Natural killer cell treated with Interleukin-12 subunit alpha and Interleukin-12 subunit beta and Interleukin-15 and Interleukin-18, amount 100 ng/mL, for 72 hours (primary cell): ENCODE data around the gene OR7A5. TPM values are rescaled to one million over a fixed set of nuclear protein-coding genes. Genes with fewer than 3 reads are reported as not detected.
"Not testable (repeated sequence)": the region's sequence is repeated elsewhere in the genome, so short reads cannot be mapped to it uniquely, and the experiment has no call there.

ENCODE experiments used
- ATAC-seq, 2 donors: fragments of 150-1000 bp; cut with Tn5 transposase in 1 of 2; sonication (Bioruptor Pico), chemical (Tn5 transposase) in 1 of 2; 2 replicates each; pipeline ENCODE4 v1.10.0; 2021
- DNase-seq: peaks from one replicate; pipeline ENCODE4 v3.0.0; 2022; ENCODE audit warnings: low spot score
- H3K27ac Mint-ChIP-seq, 2 donors: 1 replicate in 1 of 2; 2 replicates in 1 of 2; pipeline ENCODE4 v1.8.0; 2022; ENCODE audit warnings: mixed read lengths in 2 of 2, mild to moderate bottlenecking in 1 of 2, moderate library complexity in 1 of 2
- H3K27me3 Mint-ChIP-seq, 2 donors: 1 replicate in 1 of 2; 2 replicates in 1 of 2; pipeline ENCODE4 v1.8.0; 2022; ENCODE audit warnings: mixed read lengths in 2 of 2
- H3K36me3 Mint-ChIP-seq: one replicate; pipeline ENCODE4 v1.8.0; 2022; ENCODE audit warnings: mixed read lengths
- H3K4me1 Mint-ChIP-seq, 2 donors: 1 replicate in 1 of 2; 2 replicates in 1 of 2; pipeline ENCODE4 v1.8.0; 2022; ENCODE audit warnings: low read depth in 2 of 2, mixed read lengths in 2 of 2, mild to moderate bottlenecking in 1 of 2
- H3K4me3 Mint-ChIP-seq: one replicate; pipeline ENCODE4 v1.8.0; 2022; ENCODE audit warnings: mixed read lengths
- H3K9me3 Mint-ChIP-seq: 2 replicates; pipeline ENCODE4 v1.8.0; 2022; ENCODE audit warnings: mixed read lengths
- total RNA-seq, 2 donors: library from RNA; stranded (reverse); gene quantifications; one replicate each; pipeline ENCODE4 v1.2.3, GENCODE V29; 2022

OR7A5 gene
- total RNA-seq, 2 donors from 2014 or later = not detected

DNA sequence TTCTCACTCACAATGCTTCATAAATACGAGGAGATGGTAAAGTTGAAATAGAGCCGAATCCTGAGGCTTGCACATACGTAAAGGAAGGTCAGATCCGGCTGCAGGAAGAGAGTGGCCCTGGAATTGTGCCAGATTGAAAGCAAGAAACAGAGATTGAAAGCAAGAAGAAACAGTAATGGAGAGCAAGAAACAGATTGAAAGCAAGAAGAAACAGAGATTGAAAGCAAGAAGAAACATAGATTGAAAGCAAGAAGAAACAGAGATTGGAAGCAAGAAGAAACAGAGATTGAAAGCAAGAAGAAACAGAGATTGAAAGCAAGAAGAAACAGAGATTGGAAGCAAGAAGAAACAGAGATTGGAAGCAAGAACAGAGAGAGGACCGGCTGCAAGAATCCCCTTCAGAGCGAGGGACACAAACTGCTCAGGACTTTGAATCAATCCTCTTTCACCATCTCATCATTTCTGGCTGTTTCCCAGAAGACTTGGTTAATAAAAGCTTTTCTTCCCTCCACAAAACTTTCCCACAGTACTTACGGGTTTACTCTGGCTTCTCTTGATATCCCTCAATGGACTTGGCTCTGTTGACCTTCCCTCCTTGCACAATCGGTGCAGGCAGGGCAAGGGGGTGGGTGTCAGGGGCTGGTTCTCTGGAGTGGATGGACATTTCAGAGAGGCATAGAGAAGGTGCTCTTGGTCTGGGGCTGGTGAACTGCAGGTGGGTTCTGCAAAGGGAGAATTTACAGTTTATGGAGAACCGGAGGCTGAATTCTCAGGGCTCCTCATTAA, 25.5 kb downstream of the OR7A5 start:
- Mint-ChIP-seq H3K9me3 (no peaks in the 10 kb centered on the region), H3K27me3 (peaks cover 9 to 16% of the 10 kb centered on the region in 2 donors), H3K36me3 (no peaks in the 10 kb centered on the region), H3K27ac (no peak overlapping the region), H3K4me1 (peaks cover 4 to 6% of the 10 kb centered on the region in 2 donors), H3K4me3 (no peak overlapping the region)
- ATAC-seq = no peak
- DNase-seq = no peak

GRCh38 chr19:14804765-14805164, 30.2 kb downstream of the OR7A5 start:
- peaks cover 16 to 32% of the 10 kb centered on the region in 2 donors for H3K27me3 Mint-ChIP-seq
- ATAC-seq (no peak), DNase-seq (no peak)
- no peak overlapping the region for H3K27ac Mint-ChIP-seq
- H3K4me3 Mint-ChIP-seq = no peak overlapping the region
- no peaks in the 10 kb centered on the region for H3K9me3 Mint-ChIP-seq
- H3K4me1 Mint-ChIP-seq = peaks cover 4 to 6% of the 10 kb centered on the region in 2 donors
- H3K36me3 Mint-ChIP-seq = no peaks in the 10 kb centered on the region

DNA sequence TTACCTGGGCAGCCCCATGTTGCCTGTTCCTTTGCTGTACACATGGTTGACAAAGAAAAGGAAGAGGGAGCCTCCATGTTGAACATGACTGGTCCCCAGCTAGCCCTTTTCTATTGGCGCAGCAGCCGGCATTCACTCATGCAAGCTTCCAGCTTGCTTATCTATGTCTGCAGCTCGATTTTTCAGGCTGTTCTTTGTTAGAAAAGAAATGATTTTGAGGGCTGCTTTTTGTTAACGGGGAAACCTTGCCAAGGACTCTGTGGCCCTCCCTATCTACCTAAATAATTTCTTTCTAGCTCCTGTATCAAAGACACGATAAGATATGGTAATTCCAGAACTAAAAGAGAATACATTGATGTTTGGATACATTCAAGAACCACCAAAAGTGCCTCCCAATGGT, 36.2 kb downstream of the OR7A5 start:
- Mint-ChIP-seq H3K4me3 (no peak overlapping the region), H3K4me1 (peaks cover 5 to 6% of the 10 kb centered on the region in 2 donors), H3K9me3 (no peaks in the 10 kb centered on the region), H3K36me3 (no peaks in the 10 kb centered on the region), H3K27ac (no peak overlapping the region), H3K27me3 (peaks cover 23 to 37% of the 10 kb centered on the region in 2 donors)
- DNase-seq (no peak), ATAC-seq (no peak)

GRCh38 chr19:14796021-14796420, 39.0 kb downstream of the OR7A5 start:
- Mint-ChIP-seq H3K4me3 (no peak overlapping the region), H3K4me1 (peaks cover 5 to 6% of the 10 kb centered on the region in 2 donors), H3K27ac (no peak overlapping the region), H3K9me3 (no peaks in the 10 kb centered on the region), H3K36me3 (no peaks in the 10 kb centered on the region), H3K27me3 (peaks cover 16 to 24% of the 10 kb centered on the region in 2 donors)
- DNase-seq (no peak), ATAC-seq (no peak)

- H3K27me3 Mint-ChIP-seq = peaks cover 15 to 22% of the 10 kb centered on the region in 2 donors
- peak in 1 of 2 donors; percentile 56 for ATAC-seq
- no peaks in the 10 kb centered on the region for H3K9me3 Mint-ChIP-seq
- DNase-seq = no peak
- H3K4me3 Mint-ChIP-seq = no peak overlapping the region
- H3K36me3 Mint-ChIP-seq = no peaks in the 10 kb centered on the region
- peaks cover 5 to 6% of the 10 kb centered on the region in 2 donors for H3K4me1 Mint-ChIP-seq
- H3K27ac Mint-ChIP-seq = no peak overlapping the region
Observed at GRCh38 chr19:14795078-14795721, 39.8 kb downstream of the OR7A5 start.

DNA sequence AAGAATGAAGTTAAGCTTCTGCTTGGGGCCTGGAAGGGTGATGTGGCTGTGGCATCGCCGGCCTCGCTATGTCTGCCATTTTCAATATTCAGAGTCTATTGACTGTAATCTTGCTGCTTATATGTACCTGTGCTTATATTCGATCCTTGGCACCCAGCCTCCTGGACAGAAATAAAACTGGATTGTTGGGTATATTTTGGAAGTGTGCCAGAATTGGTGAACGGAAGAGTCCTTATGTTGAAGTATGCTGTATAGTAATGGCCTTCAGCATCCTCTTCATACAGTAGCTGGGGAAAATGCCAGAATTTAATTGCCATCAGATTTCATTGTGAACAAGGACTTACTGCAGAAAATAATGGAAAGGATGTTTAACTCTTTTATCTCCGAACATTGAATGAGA, 42.7 kb downstream of the OR7A5 start:
- H3K36me3 Mint-ChIP-seq, DNase-seq, H3K4me3 Mint-ChIP-seq, H3K27ac Mint-ChIP-seq, H3K9me3 Mint-ChIP-seq, ATAC-seq: not testable (repeated sequence)
- H3K27me3 Mint-ChIP-seq = peaks cover 4 to 11% of the 10 kb centered on the region in 2 donors
- H3K4me1 Mint-ChIP-seq = peaks cover 5 to 11% of the 10 kb centered on the region in 2 donors

DNA sequence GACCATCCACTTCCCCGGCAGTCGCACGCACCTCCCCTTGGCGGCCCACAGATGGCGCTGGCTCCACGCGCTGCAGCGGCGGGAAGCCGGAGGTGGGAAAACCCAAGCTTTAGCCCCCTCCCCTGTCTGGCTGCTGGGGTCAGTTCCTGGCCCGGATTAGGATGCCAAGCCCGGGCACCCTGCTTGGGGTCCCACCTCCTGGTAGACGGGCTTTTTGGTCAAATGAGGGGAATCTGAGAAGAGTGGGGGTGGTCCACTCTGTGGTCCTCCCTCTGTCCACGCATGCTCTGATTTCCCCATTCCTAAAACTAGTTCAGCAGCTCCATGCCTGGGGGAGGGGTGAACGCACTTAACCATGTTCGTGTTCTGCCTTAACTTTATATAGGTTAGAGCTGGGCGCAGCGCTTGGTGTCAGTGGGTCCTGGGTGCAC, 48.5 kb downstream of the OR7A5 start:
- ATAC-seq = no peak
- Mint-ChIP-seq H3K4me1 (peaks cover 17 to 30% of the 10 kb centered on the region in 2 donors), H3K27me3 (no peaks in the 10 kb centered on the region), H3K9me3 (peaks cover 3% of the 10 kb centered on the region), H3K36me3 (no peaks in the 10 kb centered on the region), H3K27ac (peak overlapping the region; percentile 91 to 93), H3K4me3 (peak overlapping the region; percentile 42)
- peak; percentile 70 for DNase-seq

DNA sequence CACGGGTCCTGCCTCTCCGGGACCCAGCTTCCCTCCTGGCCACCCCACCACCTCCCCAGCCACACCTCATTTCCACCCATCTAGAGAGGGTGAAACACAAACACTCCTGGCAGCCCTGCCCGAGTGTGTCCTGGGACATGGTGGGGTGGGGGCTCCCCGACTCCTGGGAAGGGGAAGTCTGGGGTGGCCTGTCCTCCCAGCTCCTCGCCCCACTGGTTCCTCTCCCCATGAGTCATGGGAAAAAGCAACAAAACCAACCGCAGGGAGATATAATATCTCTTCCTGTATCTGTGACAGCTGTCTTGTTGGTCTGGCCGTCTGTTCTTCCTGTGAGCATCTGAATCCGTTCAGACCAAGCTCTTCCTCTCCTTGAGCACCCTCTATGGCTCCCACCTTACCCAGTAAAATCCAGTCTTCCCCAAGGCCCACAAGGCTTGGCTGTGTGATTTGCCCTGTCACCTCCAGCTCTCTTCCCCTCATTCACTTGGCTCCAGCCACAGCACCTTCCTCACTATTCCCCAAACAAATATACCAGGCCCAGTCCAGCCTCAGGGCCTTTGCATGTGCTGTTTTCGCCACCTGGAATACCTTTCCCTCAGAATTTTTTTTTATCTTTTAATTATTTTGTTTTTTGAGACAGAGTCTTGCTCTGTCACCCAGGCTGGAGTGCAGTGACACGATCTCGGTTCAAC, 49.7 kb downstream of the OR7A5 start:
- H3K9me3 Mint-ChIP-seq, H3K27me3 Mint-ChIP-seq, H3K36me3 Mint-ChIP-seq: not testable (repeated sequence)
- peak in 1 of 2 donors; percentile 80 for ATAC-seq
- peaks cover 17 to 30% of the 10 kb centered on the region in 2 donors for H3K4me1 Mint-ChIP-seq
- DNase-seq = peak; percentile 76
- H3K27ac Mint-ChIP-seq = peak overlapping the region; percentile 91 to 93
- peak overlapping the region; percentile 84 for H3K4me3 Mint-ChIP-seq

- not testable (repeated sequence) for H3K9me3 Mint-ChIP-seq, H3K36me3 Mint-ChIP-seq, H3K27me3 Mint-ChIP-seq
- DNase-seq = peak; percentile 92
- peaks cover 17 to 30% of the 10 kb centered on the region in 2 donors for H3K4me1 Mint-ChIP-seq
- peak overlapping the region; percentile 91 to 93 for H3K27ac Mint-ChIP-seq
- ATAC-seq = peak; percentile 94 to 96
- H3K4me3 Mint-ChIP-seq = peak overlapping the region; percentile 84
Observed at GRCh38 chr19:14784730-14785101, 50.3 kb downstream of the OR7A5 start.

GRCh38 chr19:14783410-14783998, 51.5 kb downstream of the OR7A5 start:
- Mint-ChIP-seq H3K4me1 (peaks cover 17 to 30% of the 10 kb centered on the region in 2 donors), H3K4me3 (peak overlapping the region; percentile 37), H3K27ac (peak overlapping the region; percentile 35 to 93)
- H3K36me3 Mint-ChIP-seq, H3K27me3 Mint-ChIP-seq, ATAC-seq, H3K9me3 Mint-ChIP-seq, DNase-seq: not testable (repeated sequence)

DNA sequence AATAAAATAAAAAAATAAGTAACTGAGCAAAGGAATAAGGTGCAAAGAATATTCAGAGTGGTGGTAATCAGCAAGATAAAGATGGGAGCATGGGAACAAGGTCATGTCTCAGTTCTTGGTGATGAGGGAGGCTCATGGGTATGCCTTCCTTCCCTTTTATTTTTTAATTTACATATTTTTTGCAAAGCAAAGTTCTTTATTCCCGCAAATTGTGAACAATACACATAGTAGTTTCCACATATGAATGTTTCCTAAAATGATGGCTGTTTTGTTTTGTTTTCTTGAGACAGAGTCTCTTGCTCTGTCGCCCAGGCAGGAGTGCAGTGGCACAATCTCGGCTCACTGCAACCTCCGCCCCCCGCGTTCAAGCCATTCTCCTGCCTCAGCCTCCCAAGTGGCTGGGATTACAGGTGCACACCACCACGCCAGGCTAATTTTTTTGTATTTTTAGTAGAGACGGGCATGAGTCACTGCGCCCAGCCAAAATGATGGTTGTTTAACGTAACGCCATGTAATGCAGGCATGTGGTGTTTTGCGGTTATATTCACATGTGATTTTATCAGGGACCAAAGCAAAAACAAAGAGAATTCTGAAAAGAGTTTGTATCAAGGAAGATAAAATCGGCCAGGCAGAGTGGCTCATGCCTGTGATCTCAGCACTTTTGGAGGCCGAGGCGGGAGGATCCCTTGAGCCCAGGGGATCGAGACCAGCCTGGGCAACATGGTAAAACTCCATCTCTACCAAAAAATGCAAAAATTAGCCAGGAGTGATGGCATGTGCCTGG, 52.2 kb downstream of the OR7A5 start:
- ATAC-seq (no peak), DNase-seq (no peak)
- Mint-ChIP-seq H3K9me3 (peaks cover 3% of the 10 kb centered on the region), H3K4me3 (peak overlapping the region; percentile 37), H3K27ac (peak overlapping the region; percentile 35 to 93), H3K4me1 (peaks cover 17 to 28% of the 10 kb centered on the region in 2 donors), H3K27me3 (peaks cover 7 to 8% of the 10 kb centered on the region in 2 donors), H3K36me3 (no peaks in the 10 kb centered on the region)

GRCh38 chr19:14781713-14782536, 53.1 kb downstream of the OR7A5 start:
- H3K4me3 Mint-ChIP-seq, ATAC-seq, H3K36me3 Mint-ChIP-seq, H3K9me3 Mint-ChIP-seq, DNase-seq, H3K27ac Mint-ChIP-seq: not testable (repeated sequence)
- H3K4me1 Mint-ChIP-seq = peaks cover 17 to 28% of the 10 kb centered on the region in 2 donors
- H3K27me3 Mint-ChIP-seq = peaks cover 8 to 11% of the 10 kb centered on the region in 2 donors
